ENCODE data around the gene VGLL4.
A peak's percentile ranks its signal among the peaks of the same experiment; 100 is the strongest.
"Not testable (repeated sequence)": the region's sequence is repeated elsewhere in the genome, so short reads cannot be mapped to it uniquely, and the experiment has no call there.

VGLL4 gene

DNA sequence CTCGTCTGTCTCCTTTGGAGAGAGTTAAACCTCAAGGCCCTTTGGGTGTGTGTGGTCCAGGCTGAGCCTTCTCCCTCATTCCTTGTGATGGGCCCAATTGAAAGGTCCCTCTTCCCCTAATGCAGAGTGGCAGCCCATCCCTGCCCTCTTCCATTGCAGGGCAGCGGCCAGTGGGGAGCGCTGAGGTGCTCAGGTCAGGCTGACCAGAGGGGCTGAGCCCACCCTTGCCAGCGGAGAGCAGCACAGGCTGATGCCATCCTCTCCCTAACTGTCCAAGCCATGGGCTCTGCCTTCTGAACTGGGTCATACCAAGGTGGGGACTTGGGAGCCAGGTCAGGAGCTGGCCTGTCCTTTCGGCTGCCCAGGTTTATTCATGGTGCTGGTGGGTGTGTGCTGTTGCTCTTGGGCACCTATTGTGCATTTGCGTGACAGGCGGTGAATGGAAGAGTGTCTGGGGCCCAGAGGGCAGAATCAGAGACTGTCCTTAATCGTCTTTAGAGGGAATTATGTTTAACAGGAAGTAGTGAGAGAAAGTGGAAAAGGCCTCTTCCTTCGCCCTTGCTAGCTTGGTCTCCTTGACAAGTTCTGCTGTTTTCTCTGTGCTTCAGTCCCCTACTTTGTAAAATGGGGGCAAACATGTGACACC is 96.9 kb downstream of the VGLL4 start:
- DNase-seq: no peak

DNA sequence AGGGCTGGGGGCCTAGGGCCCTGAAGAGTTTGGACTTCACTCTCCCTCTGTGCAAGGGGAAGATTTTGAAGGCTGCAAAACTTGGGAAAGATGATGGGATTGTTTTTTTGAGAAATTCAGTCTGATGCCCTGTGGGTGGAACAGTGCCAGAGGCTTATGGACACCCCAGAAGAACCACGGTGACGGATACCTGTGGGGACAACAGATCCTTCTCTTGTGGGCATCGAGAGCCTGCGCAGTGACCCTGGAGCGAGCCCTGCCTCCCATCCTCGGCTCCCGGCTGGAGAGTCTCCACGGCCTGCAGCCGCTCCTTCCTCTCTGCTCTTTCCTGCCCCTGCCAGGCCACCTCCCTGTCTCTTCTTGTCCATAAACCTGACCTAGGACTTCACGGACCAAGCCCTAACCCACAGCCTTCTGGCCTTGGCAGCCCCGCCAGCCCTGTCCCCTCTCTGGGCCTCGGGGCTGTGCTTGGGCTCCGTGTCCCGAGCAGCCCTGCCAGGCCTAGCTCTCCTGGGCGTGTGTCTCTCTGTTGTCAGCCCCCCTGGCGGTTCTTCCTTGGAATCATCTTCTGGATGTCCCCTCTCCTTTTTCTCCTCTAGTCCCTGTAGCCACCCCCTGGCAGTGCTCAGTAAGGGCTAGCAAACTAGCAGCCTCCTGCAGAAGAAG is 98.4 kb downstream of the VGLL4 start:
- no peak for DNase-seq

DNA sequence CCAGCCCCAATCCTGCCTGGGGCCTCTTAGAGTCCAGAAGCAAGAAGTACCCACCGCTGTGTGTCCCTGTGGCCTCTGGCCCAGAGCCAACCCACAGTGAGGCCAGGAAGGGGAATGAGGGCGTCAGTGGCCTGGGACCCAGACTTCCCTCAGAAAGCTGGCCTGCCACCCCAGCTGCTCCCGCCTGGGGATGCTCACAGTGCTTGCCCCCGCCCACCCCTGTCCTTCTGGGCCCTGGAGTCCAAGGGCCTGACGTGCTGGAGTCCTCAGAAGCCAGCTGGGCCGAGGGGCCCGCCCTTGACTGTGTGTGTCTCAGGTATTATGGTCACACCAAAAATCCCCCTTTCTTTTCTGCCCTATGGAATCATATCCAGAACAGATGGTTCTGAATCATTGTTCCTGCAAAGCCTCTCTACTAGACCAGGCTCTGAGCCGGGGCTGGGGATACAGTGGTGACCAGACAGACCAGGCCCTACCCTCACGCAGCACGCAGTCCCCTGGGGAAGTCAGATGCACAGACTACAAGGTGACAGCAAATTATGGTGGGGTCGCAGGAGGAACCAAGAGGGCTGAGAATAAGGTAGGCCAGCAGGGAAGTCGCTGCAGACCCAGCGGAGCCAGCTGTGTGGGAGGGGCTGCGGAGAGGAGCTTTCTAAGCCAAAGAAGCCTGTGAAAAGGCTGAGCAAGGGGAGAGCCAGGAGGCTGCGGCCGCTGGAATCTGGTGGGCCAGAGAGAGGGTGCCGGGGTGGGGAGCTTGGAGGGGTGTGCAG is 99.1 kb downstream of the VGLL4 start:
- no peak for DNase-seq

DNA sequence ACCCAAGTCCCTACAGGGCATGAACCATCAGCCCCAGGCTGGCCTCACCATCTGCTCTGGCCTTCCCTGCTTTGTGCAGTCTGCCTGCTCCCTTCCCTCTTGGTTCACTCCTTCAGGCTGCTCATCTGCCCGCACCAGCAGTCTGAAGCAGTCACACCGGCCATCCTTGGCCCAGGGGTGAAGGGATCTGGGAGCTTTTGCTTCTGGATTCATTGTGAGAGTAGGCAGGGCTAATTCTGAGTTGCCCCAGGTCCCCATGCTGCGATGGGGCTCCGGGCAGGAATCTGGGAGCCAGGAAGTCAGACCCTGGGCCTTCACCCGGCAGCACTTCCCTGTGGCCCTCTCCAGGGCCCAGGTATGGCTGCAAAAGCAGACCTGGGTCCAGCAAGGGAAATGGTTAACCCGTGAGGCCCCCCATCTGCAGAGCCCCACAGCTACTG is 99.7 kb downstream of the VGLL4 start:
- no peak for DNase-seq

DNA sequence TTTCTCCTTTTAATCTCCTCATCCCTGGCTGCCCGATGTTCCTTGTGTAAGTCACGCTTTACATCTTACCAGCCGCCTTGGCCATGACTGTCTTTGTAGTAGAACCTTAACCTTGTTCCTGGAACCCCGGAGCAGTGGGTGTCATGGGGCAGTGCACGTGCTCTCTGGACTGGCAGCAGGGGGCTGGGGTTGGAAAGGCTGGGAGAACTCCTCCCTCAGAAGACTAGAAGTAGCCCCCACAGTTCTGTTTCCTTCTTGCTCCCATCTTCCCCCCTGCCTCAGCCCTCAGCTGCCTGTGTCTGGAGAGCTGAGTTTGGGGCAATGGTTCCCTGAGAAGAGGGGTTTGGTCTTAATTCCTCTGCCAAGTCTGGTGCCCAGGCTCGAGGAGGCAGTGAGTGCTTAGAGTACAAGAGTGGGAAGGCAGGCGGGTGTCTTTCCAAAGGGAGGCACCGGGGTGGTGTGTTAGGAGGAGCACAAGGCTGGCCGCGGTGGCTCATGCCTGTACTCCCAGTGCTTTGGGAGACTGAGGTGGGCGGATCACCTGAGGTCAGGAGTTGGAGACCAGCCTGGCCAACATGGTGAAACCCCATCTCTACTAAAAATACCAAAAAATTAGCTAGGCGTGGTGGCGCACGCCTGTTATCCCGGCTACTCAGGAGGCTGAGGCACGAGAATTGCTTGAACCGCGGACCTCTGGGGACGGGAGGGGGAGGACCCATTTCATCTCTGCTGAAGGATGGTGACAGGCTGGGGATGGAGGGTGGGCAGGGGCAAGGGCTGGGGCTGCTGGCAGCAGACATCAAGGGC is 100.4 kb downstream of the VGLL4 start:
- DNase-seq: no peak

DNA sequence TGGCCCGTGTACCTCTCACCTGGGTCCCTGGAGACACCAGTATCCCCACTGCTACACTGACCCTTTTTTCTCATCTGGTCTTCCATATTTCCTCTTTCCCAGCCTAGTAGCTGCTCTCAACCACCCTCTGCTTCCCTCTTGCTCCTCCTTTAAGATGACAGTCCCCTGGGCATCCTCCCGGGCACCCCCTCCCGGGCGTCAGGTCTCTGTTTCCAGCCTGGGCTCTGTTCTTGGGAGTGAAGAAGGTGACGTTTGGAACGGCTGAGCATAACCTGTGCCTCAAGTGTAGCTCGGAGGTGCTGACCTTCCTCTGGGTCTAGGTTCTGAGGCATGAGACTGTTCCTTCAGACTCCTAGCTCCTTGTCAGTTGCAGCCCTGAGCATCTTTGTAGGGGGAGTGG is 101.2 kb downstream of the VGLL4 start:
- DNase-seq: no peak

DNA sequence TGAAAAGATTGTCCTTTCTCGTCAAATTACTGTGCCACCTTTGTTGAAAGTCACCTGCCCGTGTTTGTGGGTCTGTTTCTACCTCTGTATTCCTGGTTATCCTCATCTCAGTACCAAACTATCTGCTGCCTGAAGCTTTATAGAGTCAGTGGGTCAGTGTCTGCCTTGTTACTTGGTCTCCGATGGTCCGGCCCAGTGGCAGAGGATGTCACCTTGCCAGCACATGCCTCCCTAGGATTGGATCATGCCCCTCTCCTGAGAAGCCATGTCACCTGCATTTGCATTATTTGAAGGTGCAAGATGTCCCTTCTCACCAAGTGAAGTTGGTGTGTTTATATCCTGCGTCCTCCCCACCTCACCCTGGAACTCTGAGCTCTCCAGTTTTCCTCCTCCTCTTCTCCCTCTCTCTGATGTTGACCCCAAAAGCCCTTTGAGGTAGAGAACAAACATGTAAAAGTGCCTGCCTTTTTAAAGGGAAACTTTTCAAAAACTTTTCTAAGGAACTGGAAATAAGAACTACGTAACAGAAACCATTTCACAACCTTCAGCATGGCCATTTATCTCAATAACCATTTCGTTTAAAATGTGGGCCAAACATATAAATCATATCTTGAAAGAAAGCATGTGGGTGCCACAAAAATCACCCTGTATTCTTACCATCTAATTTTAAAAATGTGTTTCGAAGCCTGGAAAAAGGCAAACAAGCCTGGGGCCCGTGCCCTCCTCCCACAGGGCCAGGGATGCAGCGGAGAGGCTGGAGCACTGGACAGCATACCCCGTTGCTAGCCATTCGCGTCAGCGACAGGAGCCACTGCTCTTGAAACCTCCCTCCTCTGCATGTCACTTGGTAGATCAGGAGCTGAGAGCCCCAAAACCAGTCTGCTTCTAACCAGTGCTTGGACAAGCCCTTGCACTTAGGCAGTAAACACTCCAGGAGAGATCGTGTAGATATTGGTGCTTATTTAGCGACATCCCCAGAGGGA is 102.1 kb downstream of the VGLL4 start:
- no peak for DNase-seq

DNA sequence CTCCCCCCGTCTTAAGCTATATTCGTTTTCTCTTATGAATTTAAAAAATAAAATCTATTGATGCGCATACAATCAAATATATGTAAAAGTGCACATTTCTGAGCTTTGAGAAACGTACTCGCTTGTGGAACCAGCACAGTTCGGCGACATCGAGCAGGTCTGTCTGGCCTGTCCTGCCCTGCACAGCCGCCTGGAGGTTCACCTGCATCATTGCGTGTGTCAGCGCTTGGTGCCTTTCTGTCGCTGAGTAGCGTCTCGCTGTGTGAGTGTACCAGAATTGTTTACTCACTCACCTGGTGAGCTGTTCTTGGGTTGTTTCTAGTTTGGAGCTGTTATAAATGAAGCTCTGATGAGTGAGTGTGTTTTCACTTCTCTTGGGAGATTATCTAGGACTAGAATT is 104.0 kb downstream of the VGLL4 start:
- DNase-seq: peak; percentile 0

DNA sequence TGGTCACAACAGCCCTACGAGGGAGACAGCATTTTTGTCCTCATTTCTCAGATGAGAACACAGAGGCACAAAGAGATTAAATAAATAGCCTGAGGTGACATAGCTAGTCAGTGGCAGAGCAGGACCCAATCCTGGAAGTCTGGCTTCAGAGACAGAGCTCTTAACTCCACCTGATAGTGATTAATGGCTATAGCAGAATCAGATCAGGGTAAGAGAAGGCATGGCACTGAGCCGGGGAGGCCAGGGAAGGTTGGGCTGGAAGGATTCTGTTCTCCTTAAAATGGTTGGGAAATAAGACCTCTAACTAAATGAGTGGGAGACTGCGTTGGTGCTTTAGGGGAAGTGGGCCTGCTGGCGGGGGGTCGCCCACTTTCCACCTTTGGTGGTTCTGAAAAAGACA is 104.5 kb downstream of the VGLL4 start:
- no peak for DNase-seq

DNA sequence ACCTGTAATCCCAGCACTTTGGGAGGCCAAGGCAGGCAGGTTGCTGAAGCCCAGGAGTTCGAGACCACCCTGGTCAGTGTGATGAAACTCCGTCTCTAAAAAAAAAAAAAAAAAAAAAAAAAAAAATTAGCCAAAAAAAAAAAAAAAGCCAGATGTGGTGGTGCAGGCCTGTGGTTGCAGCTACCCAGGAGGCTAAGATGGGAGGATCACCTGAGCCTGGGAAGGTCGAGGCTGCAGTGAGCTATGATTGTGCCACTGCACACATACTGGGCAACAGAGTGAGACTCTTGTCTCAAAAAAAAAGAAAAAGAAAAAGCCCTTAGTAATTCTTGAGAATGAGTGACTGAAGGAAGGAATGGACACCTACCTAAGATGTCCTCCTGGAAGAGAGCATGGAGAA is 105.1 kb downstream of the VGLL4 start:
- DNase-seq: no peak

DNA sequence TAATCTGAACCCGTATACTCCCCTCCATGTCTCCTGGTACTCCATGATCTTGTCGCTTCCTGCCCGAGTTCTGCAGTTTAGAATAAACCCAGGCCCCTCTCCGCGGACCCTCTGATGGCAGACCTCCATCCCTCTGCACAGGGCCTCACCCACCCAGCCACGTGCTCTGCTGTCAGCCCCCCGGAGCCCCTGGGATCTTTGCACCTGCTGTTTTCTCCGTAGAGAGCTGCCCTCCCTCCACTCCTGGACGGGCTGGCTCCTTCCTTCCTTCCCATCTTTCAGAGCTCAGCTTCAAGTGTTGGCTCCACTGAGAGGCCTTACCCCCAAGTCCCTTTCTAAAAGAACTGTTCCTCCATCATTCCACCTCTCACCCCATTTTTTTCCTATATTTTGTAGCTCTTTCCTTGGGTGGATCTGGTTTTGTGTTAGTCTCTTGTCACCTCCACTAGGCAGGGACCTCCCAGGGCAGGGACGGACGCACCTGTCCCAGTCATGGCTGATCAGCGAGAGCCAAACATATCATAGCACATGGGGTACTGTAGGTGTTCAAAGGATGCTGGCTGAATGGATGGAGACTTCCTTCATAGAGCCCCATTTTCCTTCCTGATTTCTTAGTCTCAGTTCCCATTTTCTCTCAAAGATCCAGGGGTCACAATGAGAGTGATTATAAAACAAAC is 106.6 kb downstream of the VGLL4 start:
- no peak for DNase-seq

DNA sequence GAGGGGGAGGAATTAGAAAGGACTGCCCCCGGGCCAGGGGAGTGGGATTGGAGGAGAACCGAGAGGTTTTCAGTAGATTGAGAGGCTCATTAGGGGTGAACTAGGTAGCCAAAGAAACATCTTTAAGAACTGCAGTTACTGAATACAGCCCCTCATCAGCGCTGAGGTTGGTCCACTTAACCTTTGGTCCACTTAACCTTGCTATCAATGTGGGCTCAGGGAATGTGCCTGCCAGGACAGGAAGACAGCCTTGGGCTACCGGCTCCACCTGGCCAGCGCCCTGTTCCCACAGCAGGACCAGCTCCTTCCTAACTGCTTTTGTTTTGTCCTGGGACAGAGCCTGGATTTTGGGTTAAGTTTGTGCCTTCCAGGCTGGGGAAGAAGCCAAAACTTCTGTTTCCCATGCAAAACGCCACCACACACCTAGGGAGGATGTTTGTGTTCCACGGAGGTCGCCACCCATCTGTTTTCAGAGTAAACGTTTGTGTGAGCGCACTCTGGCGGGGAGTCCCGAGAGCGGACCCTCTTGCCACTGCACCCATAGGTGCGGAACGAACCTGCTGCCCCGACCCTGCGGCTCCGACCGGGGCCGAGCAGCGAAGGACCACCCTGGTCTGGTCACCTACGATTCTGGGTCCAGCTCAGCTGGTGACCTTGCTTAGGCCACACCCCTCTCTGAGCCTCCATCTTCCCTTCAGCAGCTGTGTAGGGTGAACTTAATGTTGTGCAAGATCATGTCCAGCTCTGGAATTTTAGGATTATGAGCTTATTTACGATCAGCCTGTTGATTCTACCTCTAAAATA is 107.4 kb downstream of the VGLL4 start:
- DNase-seq: no peak

DNA sequence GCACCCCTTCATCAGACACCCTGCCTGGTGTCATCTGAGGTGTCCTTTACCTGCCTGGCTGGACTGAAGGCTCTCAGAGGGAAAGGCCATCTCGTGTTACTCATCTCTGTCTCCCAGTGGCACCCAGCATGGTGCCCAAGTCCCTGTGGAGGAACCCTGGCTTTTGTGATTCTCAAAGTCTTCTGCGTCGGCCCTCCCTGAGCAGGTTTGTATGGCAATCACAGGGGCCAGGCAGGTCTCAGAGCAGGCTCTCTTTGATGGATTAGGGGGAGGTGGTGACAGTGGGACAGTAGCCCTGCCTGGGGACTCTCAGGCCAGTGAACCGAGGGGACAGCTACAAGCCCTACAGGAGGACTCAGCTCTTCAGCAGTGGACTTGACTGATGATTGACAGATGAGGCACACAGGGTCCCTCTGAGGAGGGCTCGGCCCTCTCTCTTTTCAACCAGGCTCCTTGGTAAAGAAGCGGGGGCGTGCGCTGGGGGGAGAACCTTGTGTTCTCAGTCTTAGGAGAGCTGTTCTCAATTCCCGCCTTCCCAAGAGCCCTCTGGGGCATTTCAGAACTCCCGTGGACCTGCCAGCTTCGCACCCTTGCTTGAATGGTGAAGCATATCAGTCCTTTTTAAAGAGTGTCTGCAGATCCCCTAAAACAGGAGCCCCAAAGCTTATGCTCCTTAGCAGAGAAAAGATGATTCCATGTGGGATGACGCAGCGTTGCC is 108.3 kb downstream of the VGLL4 start:
- no peak for DNase-seq

DNA sequence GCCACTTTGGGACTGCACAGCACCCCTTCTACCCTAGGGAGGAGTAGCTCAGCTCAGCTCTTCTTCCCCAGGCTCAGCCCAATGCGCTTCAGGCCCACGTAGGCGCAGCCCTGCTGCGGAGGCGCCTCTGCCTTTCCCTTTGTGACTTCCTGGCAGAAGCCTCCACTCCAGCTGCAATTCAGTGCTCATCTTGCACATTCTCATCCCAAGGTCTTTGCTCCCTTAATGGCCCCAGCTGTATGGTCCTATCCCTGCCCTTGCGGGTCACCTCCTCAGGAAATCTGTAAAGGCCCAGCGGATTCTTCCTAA is 109.0 kb downstream of the VGLL4 start:
- no peak for DNase-seq

DNA sequence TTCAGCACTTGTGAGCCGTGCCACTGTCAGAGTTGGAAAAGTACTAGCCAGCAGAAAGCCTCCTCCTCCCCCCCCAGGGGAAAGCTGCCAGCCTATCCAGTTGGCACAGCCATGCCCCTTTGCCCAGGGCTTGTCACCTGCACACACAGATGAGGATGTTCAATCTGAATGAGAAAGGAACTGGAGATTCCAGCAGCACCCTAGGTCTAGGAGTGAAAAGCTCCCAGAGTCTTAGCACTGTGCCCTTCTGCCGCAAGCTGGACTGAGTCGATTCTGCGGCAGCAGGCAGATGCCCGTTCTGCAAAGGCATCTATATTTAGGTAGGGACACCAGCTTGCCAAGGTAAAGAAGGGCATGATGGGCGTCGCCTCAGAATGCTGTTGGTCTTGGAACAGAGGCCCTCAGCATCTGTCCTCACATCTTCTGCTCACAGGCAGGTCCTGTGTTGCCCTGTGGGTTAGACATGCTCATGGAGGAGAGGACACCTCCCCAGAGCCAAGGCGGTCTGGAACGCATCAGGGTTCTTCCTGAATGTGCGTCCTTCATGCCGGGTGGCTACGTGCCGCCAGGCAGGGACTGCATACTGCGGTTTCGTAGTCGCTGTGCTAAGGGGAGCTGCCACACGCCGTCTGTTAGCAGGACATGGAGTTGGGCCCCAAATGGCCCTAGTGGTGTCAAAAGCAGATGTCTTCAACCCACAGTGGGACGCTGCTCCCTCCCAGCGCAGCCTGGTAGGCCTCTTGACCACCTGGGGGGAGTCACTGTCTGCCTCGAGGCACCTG is 109.5 kb downstream of the VGLL4 start:
- DNase-seq: no peak

DNA sequence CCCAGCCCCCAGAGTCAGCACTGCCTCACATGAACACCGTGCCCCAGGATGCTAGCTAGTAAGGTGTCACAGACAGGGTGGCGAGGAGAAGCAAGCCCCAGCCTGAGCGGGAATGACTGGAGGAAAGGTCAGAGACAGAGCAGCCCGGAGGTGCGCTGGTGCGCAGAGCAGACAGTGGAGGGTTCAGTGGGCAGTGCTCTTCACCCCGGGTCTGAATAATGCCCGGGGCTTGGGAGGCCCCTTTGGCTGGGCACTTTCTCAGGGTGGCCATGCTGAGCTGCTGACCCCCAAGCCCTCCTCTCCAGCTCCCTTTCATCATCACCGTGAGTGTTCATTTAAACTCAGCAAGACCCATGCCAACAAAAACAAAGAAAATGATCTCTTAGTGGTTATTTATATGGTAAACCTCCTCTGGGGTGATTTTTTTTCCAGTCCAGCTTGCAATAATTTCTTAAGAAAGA is 110.8 kb downstream of the VGLL4 start:
- DNase-seq: no peak

DNA sequence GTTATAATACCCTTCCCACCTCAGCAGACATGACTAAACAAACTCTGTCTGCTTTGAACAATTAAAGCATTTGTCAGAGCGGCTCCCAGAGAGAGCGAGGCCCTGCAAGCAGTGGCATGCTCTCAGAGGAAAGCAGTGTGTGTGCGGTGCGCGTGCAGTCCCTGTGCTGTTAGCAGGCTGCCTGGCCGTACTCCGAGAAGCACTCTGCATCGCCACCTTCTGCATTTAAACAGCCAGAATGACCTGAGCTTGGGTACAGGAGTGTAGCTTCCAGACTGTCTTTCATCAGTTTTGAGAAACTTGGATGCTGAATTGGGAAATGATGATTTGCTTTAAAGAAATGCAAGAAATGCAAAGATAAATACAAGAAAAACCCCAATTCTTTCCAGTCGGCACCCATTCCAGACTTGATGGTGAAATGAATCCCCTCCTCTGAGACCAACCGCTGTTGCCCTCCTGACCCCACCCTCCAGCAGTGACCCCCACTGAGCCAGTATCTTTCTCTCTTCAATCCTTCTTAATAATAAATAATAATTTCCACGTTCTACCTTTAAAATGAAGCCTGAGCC is 113.5 kb downstream of the VGLL4 start:
- no peak for DNase-seq

DNA sequence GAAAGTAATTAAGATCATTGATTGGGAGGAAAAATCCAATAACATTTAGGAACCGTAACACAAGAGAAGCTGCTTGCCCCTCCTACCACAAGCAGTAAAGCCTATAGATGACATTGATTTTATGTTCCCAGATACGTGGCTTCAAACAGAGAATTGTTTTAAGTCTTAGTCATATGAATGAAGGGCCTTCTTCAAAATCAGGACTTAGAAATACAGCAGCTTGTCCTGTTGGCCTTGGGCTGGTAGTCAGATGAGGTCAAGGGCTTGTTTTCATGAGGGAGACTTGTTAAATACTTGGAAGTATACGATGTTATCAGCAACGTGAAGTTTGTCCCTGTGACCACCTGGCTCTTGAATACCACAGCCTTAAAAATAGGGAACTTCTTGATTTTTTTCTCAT is 114.4 kb downstream of the VGLL4 start:
- DNase-seq: no peak

DNA sequence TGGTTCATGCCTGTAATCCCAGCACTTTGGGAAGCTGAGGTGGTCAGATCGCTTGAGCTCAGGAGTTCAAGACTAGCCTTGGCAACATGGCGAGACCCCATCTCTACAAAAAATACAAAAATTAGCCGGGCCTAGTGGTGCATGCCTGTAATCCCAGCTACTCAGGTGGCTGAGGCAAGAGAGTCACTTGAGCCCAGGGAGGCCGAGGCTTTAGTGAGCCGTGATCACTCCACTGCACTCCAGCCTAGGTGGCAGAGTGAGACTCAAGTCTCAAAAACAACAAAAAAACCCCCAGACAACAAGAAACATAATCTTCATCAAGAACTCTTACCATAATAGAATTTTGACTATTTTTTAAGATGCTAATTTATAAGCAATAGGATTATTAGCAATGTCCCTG is 117.6 kb downstream of the VGLL4 start:
- not testable (repeated sequence) for DNase-seq
